Sigmoid colon (tissue), 4 donors: Measurements from ENCODE around the gene ARID5B.

Experiments used
- POLR2A ChIP-seq, 2 donors: fragments of 450-650 bp; IDR thresholded peaks; one replicate each; pipeline ENCODE4 v1.6.1; 2016; ENCODE audit warnings: antibody characterized with exemption in 2 of 2, mild to moderate bottlenecking in 2 of 2, moderate library complexity in 2 of 2
- POLR2AphosphoS5 ChIP-seq, 4 donors: sonication (generic); formaldehyde crosslinking; IDR thresholded peaks; one replicate each; pipeline ENCODE4 v1.6.1; 2017; ENCODE audit warnings: antibody characterized with exemption in 4 of 4
- TF ChIP-seq, protein P1 (sequence below), 4 experiments: fragments of 450-650 bp in 3 of 4; fragments of 200-600 bp in 1 of 4; IDR thresholded peaks; one replicate each; pipeline ENCODE4 v1.5.1; 2016 to 2019; ENCODE audit warnings: antibody characterized with exemption in 4 of 4, mild to moderate bottlenecking in 3 of 4, moderate library complexity in 2 of 4

DNA sequence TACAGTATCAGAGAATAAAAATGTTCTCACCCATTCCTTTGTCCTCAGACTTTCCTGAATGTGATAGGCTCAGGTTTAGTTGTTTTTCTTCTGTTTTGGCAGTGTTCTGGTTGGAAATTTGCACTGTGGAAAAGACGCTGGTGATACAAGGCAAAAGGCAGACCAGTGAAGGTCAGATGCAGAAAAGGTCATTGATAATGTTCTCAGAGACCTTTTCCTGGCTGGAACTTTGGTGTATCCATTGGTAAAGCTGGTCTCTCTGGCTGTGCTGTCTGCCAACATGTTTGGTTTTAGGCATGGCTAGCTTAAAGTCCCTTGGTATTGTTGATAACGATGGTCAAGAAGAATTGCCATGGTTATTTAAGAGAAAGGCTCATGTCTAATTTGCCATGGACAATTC, 11.5 kb downstream of the ARID5B start:
- TF ChIP-seq, protein P1, sequence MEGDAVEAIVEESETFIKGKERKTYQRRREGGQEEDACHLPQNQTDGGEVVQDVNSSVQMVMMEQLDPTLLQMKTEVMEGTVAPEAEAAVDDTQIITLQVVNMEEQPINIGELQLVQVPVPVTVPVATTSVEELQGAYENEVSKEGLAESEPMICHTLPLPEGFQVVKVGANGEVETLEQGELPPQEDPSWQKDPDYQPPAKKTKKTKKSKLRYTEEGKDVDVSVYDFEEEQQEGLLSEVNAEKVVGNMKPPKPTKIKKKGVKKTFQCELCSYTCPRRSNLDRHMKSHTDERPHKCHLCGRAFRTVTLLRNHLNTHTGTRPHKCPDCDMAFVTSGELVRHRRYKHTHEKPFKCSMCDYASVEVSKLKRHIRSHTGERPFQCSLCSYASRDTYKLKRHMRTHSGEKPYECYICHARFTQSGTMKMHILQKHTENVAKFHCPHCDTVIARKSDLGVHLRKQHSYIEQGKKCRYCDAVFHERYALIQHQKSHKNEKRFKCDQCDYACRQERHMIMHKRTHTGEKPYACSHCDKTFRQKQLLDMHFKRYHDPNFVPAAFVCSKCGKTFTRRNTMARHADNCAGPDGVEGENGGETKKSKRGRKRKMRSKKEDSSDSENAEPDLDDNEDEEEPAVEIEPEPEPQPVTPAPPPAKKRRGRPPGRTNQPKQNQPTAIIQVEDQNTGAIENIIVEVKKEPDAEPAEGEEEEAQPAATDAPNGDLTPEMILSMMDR (IDR thresholded peaks at IDR 0.05): no peak
- no peak for TF ChIP-seq POLR2A (IDR thresholded peaks at IDR 0.05)
- no peak for TF ChIP-seq POLR2AphosphoS5 (IDR thresholded peaks at IDR 0.05)
